HepG2 (cell line): ENCODE measurements around the gene ELOVL2. TPM values are rescaled to one million over a fixed set of nuclear protein-coding genes. Genes with fewer than 3 reads are reported as not detected.

Source experiments
- ATAC-seq: fragments of 200-7000 bp; cut with Tn5 transposase; 3 replicates; pipeline ENCODE4 v1.9.1; 2020; ENCODE audit warnings: mild to moderate bottlenecking, moderate library complexity
- BruUV-seq: library from RNA; stranded (reverse); fragments of 400-500 nt; replicated peaks from 2 replicates; lab custom pipeline; 2021; lab: Mats Ljungman, UMichigan
- CTCF ChIA-PET: fragments of 300-600 bp; formaldehyde crosslinking; extraction: SDS; loops from one replicate; lab custom pipeline; 2021; ENCODE audit warnings: low total read pairs, inconsistent platforms, low intra/inter-chr PET ratio; lab: Yijun Ruan, JAX
- POLR2A ChIA-PET: fragments of 350-600 bp; sonication (Branson Sonifier 250); formaldehyde crosslinking; loops from one replicate; lab custom pipeline; 2020; ENCODE audit warnings: antibody characterized with exemption, inconsistent platforms; lab: Yijun Ruan, JAX
- DNase-seq: peaks from one replicate; pipeline ENCODE4 v3.0.0-alpha.2; 2015; ENCODE audit warnings: low spot score
- FAIRE-seq: peaks from 3 replicates; lab custom pipeline; 2011; peaks lifted over from hg19 to GRCh38; lab: Jason Lieb, UNC
- H2AFZ ChIP-seq: one replicate; pipeline ENCODE4 v1.6.1; 2011; ENCODE audit warnings: low read length, inconsistent platforms
- H3K27ac ChIP-seq: fragments of 300-600 bp; 3 replicates; pipeline ENCODE4 v1.8.0; 2011; ENCODE audit warnings: mixed run types, mild to moderate bottlenecking, mixed read lengths, low read length, inconsistent platforms; ENCODE audit not compliant: insufficient read depth; ENCODE audit errors: extremely low read length
- H3K27me3 ChIP-seq, 2 experiments: fragments of 200-600 bp in 1 of 2; 2 replicates in 1 of 2; 3 replicates in 1 of 2; pipeline versions ENCODE4 v1.6.0 to v1.8.0; 2011; ENCODE audit warnings: low read length in 2 of 2, mild to moderate bottlenecking in 2 of 2, moderate library complexity in 2 of 2, inconsistent platforms in 1 of 2; ENCODE audit not compliant: insufficient read depth in 2 of 2, control insufficient read depth in 1 of 2
- H3K36me3 ChIP-seq, 2 experiments: fragments of 200-600 bp in 1 of 2; replicated peaks in 1 of 2; 2 replicates in 1 of 2; 3 replicates in 1 of 2; pipeline versions ENCODE4 v1.5.1 to v1.8.0; 2011; ENCODE audit warnings: low read length in 2 of 2, inconsistent platforms in 1 of 2; ENCODE audit not compliant: insufficient read depth in 2 of 2, control insufficient read depth in 1 of 2
- H3K4me1 ChIP-seq: 2 replicates; pipeline ENCODE4 v1.5.1; 2012; ENCODE audit warnings: low read length, inconsistent platforms; ENCODE audit not compliant: insufficient read depth
- H3K4me2 ChIP-seq: 2 replicates; pipeline ENCODE4 v1.6.0; 2011; ENCODE audit warnings: low read depth, low read length, inconsistent platforms
- H3K4me3 ChIP-seq, 3 experiments: fragments of 200-600 bp in 1 of 3; sonication (generic), shearing (Covaris generic) in 1 of 3; replicated peaks in 1 of 3; 2 replicates each; pipeline ENCODE4 v1.5.1; 2011 to 2016; ENCODE audit warnings: low read length in 3 of 3, inconsistent platforms in 2 of 3, low read depth in 2 of 3, mild to moderate bottlenecking in 2 of 3, control low read depth in 1 of 3, mixed read lengths in 1 of 3; ENCODE audit not compliant: insufficient read depth in 1 of 3
- H3K79me2 ChIP-seq: one replicate; pipeline ENCODE4 v1.6.1; 2011; ENCODE audit warnings: low read length, inconsistent platforms; ENCODE audit not compliant: insufficient read depth
- H3K9ac ChIP-seq: 2 replicates; pipeline ENCODE4 v1.6.0; 2011; ENCODE audit warnings: mild to moderate bottlenecking, low read depth, low read length, inconsistent platforms; ENCODE audit not compliant: insufficient read depth
- H3K9me3 ChIP-seq: 2 replicates; pipeline ENCODE4 v1.5.1; 2012; ENCODE audit warnings: mild to moderate bottlenecking, low read length
- H4K20me1 ChIP-seq: 2 replicates; pipeline ENCODE4 v1.6.0; 2011; ENCODE audit warnings: inconsistent platforms, mild to moderate bottlenecking, low read length, moderate library complexity; ENCODE audit not compliant: insufficient read depth
- AKNA ChIP-seq: sonication (generic); formaldehyde crosslinking; IDR thresholded peaks from 2 replicates; pipeline ENCODE4 v1.4.0; 2020; ENCODE audit warnings: missing genetic modification reagents, borderline replicate concordance
- KAT8 ChIP-seq: IDR thresholded peaks from 2 replicates; pipeline ENCODE4 v1.6.1; 2016; ENCODE audit warnings: missing genetic modification reagents, missing compliant biosample characterization
- ZNF260 ChIP-seq: sonication (generic); formaldehyde crosslinking; IDR thresholded peaks from 2 replicates; pipeline ENCODE4 v1.4.0; 2020; ENCODE audit warnings: missing genetic modification reagents, low read depth, mild to moderate bottlenecking, borderline replicate concordance
- ZNF7 ChIP-seq: IDR thresholded peaks from 2 replicates; pipeline ENCODE4 v1.6.1; 2016; ENCODE audit warnings: missing biosample characterization, missing genetic modification reagents
- WGBS: methylation state at CpG from one replicate; pipeline ENCODE4 v1.1.6; 2017; ENCODE audit warnings: low lambda C conversion rate; 5-methylcytosine and 5-hydroxymethylcytosine counted together
- in situ Hi-C: cut with HindIII; loops from 2 replicates; pipeline ENCODE4 v1.10.0; 2017; ENCODE audit warnings: low pct_unique_long_range_greater_than_20kb; ENCODE audit not compliant: extremely low pct_ligation_motif_present
- intact Hi-C: fragments of 100-400 bp; cut with micrococcal nuclease; formaldehyde crosslinking; loops from one replicate; pipeline ENCODE4 v1.10.0; 2022; ENCODE audit not compliant: unreplicated experiment
- polyA plus RNA-seq, 8 experiments: library from polyadenylated mRNA; depleted of rRNA in 3 of 8; stranded (reverse) in 7 of 8; unstranded in 1 of 8; fragments of >200 nt; fragmentation: Illumina TruSeq in 4 of 8; extraction: Trizol in 4 of 8; gene quantifications; 2 replicates each; pipeline versions ENCODE4 v1.2.1 to v1.2.3, GENCODE V29; 2011 to 2016; ENCODE audit warnings: low read depth in 4 of 8, missing spikeins in 1 of 8, mixed read lengths in 1 of 8; ENCODE audit not compliant: insufficient read depth in 1 of 8
- total RNA-seq, 5 experiments: library from RNA; depleted of rRNA; stranded (reverse); fragments of >200 nt; fragmentation: Illumina TruSeq; extraction: Trizol; gene quantifications; 2 replicates each; pipeline ENCODE4 v1.2.3, GENCODE V29; 2016; ENCODE audit warnings: low read depth in 1 of 5

Gene ELOVL2
- total and polyA plus RNA-seq, 2 of the 13 experiments (the other 11 are each of a cell fraction or from before 2014, with no cell fraction given) = 43.6 to 65.4 TPM

GRCh38 chr6:11033825-11034224 is 10.3 kb downstream of the ELOVL2 start (continued):
- TF ChIP-seq AKNA (CRISPR knock-in tag) = no peak
- TF ChIP-seq KAT8 (CRISPR knock-in tag) = no peak

GRCh38 chr6:11030904-11031303 is 13.2 kb downstream of the ELOVL2 start:
- Histone ChIP-seq H2AFZ (no peak overlapping the region), H3K9ac (no peak overlapping the region), H3K4me1 (peaks cover 48% of the 10 kb centered on the region), H3K27ac (no peak overlapping the region), H3K4me3 (no peak overlapping the region), H3K79me2 (peaks cover 90% of the 10 kb centered on the region), H4K20me1 (no peaks in the 10 kb centered on the region), H3K36me3 (peaks cover 0 to 3% of the 10 kb centered on the region in 2 experiments; a peak in 1 of 5 replicates), H3K27me3 (no peaks in the 10 kb centered on the region), H3K9me3 (no peaks in the 10 kb centered on the region), H3K4me2 (no peak overlapping the region)
- in situ Hi-C loops = no loop called here
- 96% methylated on average over 4 of the region's 4 CpGs for WGBS
- CTCF ChIA-PET = no interaction called here
- POLR2A ChIA-PET = no interaction called here
- no TSS peak for BruUV-seq
- no peak for TF ChIP-seq ZNF7 (CRISPR knock-in tag)
- TF ChIP-seq ZNF260 (CRISPR knock-in tag) = peak; percentile 92; the same call in 1 of the 2 replicates
- DNase-seq (no peak), ATAC-seq (no peak), FAIRE-seq (no peak)
- intact Hi-C loops = no loop called here
